ENCODE measurements around the gene KISS1.

The KISS1 gene

DNA sequence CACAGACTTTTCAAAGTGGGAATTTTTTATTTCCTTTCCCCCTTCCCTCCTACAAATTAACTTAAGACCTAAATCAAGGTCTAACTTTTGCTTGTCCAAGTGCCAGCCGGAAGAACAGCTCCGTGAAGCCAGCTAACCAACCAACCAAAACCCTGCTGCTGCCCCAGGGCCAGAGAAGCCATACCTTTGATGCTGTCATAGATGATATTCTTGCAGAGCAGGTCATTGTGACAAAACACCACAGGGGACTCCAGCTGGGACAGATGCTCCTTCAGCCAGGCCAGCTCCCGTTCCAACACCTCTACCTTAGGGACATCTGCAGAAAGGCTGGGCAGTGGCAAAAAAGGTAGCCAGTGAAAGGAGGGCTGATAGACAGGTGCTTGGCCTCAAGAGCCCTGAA is 55.2 kb downstream of the KISS1 start:
- TF ChIP-seq, protein P1, sequence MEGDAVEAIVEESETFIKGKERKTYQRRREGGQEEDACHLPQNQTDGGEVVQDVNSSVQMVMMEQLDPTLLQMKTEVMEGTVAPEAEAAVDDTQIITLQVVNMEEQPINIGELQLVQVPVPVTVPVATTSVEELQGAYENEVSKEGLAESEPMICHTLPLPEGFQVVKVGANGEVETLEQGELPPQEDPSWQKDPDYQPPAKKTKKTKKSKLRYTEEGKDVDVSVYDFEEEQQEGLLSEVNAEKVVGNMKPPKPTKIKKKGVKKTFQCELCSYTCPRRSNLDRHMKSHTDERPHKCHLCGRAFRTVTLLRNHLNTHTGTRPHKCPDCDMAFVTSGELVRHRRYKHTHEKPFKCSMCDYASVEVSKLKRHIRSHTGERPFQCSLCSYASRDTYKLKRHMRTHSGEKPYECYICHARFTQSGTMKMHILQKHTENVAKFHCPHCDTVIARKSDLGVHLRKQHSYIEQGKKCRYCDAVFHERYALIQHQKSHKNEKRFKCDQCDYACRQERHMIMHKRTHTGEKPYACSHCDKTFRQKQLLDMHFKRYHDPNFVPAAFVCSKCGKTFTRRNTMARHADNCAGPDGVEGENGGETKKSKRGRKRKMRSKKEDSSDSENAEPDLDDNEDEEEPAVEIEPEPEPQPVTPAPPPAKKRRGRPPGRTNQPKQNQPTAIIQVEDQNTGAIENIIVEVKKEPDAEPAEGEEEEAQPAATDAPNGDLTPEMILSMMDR (IDR thresholded peaks at IDR 0.05; ENCODE audit: control insufficient read depth, extremely low read depth, insufficient read depth) = no peak
- H3K4me3 ChIP-seq (ENCODE audit: low read depth, low read length) = no peak overlapping the region
- no peak for DNase-seq (ENCODE audit: low read depth)
